ENCODE measurements around the gene TAB3.

GRCh38 chrX:30918480-30918879 is 29.4 kb upstream of the TAB3 start:
- TF ChIP-seq RHOXF2B (CRISPR knock-in tag; conservative IDR thresholded peaks at IDR 0.05) (no peak), ZNF639 (CRISPR knock-in tag; conservative IDR thresholded peaks at IDR 0.05 in 1 of 2, IDR thresholded peaks at IDR 0.05 in 1 of 2) (no peak), ETV6 (IDR thresholded peaks at IDR 0.05; ENCODE audit: borderline replicate concordance in 1 of 2, low read depth in 2 of 2, low read length in 1 of 2) (no peak), ETV6 (CRISPR knock-in tag; IDR thresholded peaks at IDR 0.05; ENCODE audit: borderline replicate concordance) (no peak), MYBL2 (IDR thresholded peaks at IDR 0.05; ENCODE audit: low read depth) (no peak), MYBL2 (CRISPR knock-in tag; IDR thresholded peaks at IDR 0.05; ENCODE audit: borderline replicate concordance) (no peak), TEAD4 (IDR thresholded peaks at IDR 0.05; ENCODE audit: low read length) (no peak), TEAD4 (CRISPR knock-in tag; IDR thresholded peaks at IDR 0.05; ENCODE audit: borderline replicate concordance) (no peak), BHLHE40 (IDR thresholded peaks at IDR 0.05; ENCODE audit: low read length) (no peak), NFIC (IDR thresholded peaks at IDR 0.05) (no peak), POLR2A (conservative IDR thresholded peaks at IDR 0.05) (no peak)
